NCI-H748 (cell line): Measurements from ENCODE around the gene SSTR3.
"Not testable (repeated sequence)": the region's sequence is repeated elsewhere in the genome, so short reads cannot be mapped to it uniquely, and the experiment has no call there.

ENCODE experiments used
- DNase-seq: peaks from one replicate; lab custom pipeline; 2025; ENCODE audit not compliant: unreplicated experiment; lab: John Stamatoyannopoulos, UW

The SSTR3 gene

GRCh38 chr22:37212174-37212906 lies at the start of gene SSTR3:
SSTR3 (minus strand) TSS chr22:37212477; CDS start chr22:37207803, 4,674 bp downstream.
- DNase-seq: peak; percentile 2

- DNase-seq: peak; percentile 53
These were observed 48.6 kb upstream of the SSTR3 start for GRCh38 chr22:37260901-37261336.

- no peak for DNase-seq
These were observed 48.0 kb upstream of the SSTR3 start for GRCh38 chr22:37260155-37260795.

- DNase-seq: no peak
These were observed 47.3 kb upstream of the SSTR3 start for GRCh38 chr22:37259540-37260029.

GRCh38 chr22:37258753-37259401 lies 46.6 kb upstream of the SSTR3 start:
- no peak for DNase-seq

- DNase-seq: no peak
These were observed 45.9 kb upstream of the SSTR3 start for GRCh38 chr22:37258005-37258752.

GRCh38 chr22:37256075-37256726 lies 43.9 kb upstream of the SSTR3 start:
- no peak for DNase-seq

- DNase-seq: no peak
These were observed 43.3 kb upstream of the SSTR3 start for GRCh38 chr22:37255558-37256006.

- no peak for DNase-seq
These were observed 42.6 kb upstream of the SSTR3 start for GRCh38 chr22:37254867-37255233.

GRCh38 chr22:37254209-37254866 lies 42.1 kb upstream of the SSTR3 start:
- no peak for DNase-seq

GRCh38 chr22:37253126-37253660 lies 40.9 kb upstream of the SSTR3 start:
- no peak for DNase-seq

- not testable (repeated sequence) for DNase-seq
These were observed 39.6 kb upstream of the SSTR3 start for GRCh38 chr22:37251836-37252235.

GRCh38 chr22:37249986-37250385 lies 37.7 kb upstream of the SSTR3 start:
- no peak for DNase-seq

- DNase-seq: no peak
These were observed 36.0 kb upstream of the SSTR3 start for GRCh38 chr22:37248251-37248650.

GRCh38 chr22:37245740-37246139 lies 33.5 kb upstream of the SSTR3 start:
- DNase-seq: no peak

GRCh38 chr22:37244922-37245722 lies 32.8 kb upstream of the SSTR3 start:
- no peak for DNase-seq

GRCh38 chr22:37244114-37244921 lies 32.0 kb upstream of the SSTR3 start, which contains the start of gene RAC2:
RAC2 (minus strand) TSS chr22:37244269; CDS start chr22:37244148, 121 bp downstream.
- DNase-seq: peak; percentile 8
